H1 (cell line): ENCODE results near the gene TMUB2. TPM values are rescaled to one million over a fixed set of nuclear protein-coding genes. Genes with fewer than 3 reads are reported as not detected.

Experiments used
- CTCF ChIA-PET: fragments of 300-600 bp; sonication (Branson Sonifier 250); formaldehyde crosslinking; loops from one replicate; lab custom pipeline; 2021; ENCODE audit not compliant: partially characterized antibody; lab: Charles Lee
- POLR2A ChIA-PET: fragments of 300-600 bp; sonication (Branson Sonifier 250); formaldehyde crosslinking; loops from one replicate; lab custom pipeline; 2021; ENCODE audit warnings: inconsistent platforms; ENCODE audit not compliant: partially characterized antibody; lab: Charles Lee
- DNase-seq, 2 experiments: peaks; one replicate each; pipeline versions ENCODE4 v3.0.0 to v3.0.0-alpha.2; 2010 to 2022; ENCODE audit warnings: low spot score in 2 of 2, low read depth in 1 of 2, mixed read lengths in 1 of 2
- FAIRE-seq: peaks from 2 replicates; lab custom pipeline; 2011; peaks lifted over from hg19 to GRCh38; lab: Jason Lieb, UNC
- H2AFZ ChIP-seq: 2 replicates; pipeline ENCODE4 v1.8.1; 2012; ENCODE audit warnings: low read length, inconsistent platforms
- H2AK5ac ChIP-seq: 2 replicates; pipeline ENCODE4 v1.6.1; 2013; ENCODE audit warnings: low read depth, low read length
- H2BK120ac ChIP-seq: replicated peaks from 2 replicates; pipeline ENCODE3; 2013; ENCODE audit warnings: low read depth, low read length, inconsistent platforms
- H2BK12ac ChIP-seq: 2 replicates; pipeline ENCODE4 v1.6.1; 2013; ENCODE audit warnings: low read depth, low read length
- H2BK15ac ChIP-seq: 2 replicates; pipeline ENCODE4 v1.6.1; 2013; ENCODE audit warnings: low read length
- H2BK20ac ChIP-seq: 2 replicates; pipeline ENCODE4 v1.6.1; 2013; ENCODE audit warnings: low read length
- H2BK5ac ChIP-seq: 2 replicates; pipeline ENCODE4 v1.6.1; 2013; ENCODE audit warnings: low read depth, low read length
- H3K14ac ChIP-seq: 2 replicates; pipeline ENCODE4 v1.6.1; 2013; ENCODE audit warnings: inconsistent platforms; ENCODE audit not compliant: insufficient read length
- H3K18ac ChIP-seq: 2 replicates; pipeline ENCODE4 v1.6.1; 2013; ENCODE audit warnings: low read length; ENCODE audit errors: extremely low read depth
- H3K23ac ChIP-seq: 2 replicates; pipeline ENCODE4 v1.6.1; 2013; ENCODE audit warnings: inconsistent platforms; ENCODE audit not compliant: insufficient read length
- H3K23me2 ChIP-seq: 2 replicates; pipeline ENCODE4 v1.6.1; 2013; ENCODE audit warnings: low read depth, low read length
- H3K27ac ChIP-seq: 2 replicates; pipeline ENCODE4 v1.6.1; 2011; ENCODE audit warnings: low read depth, low read length, inconsistent platforms
- H3K27me3 ChIP-seq, 4 experiments: replicated peaks in 1 of 4; 1 replicate in 1 of 4; 2 replicates in 3 of 4; pipeline versions ENCODE4 v1.6.1 to v1.8.1; 2011 to 2013; ENCODE audit warnings: low read length in 3 of 4, mild to moderate bottlenecking in 3 of 4, inconsistent platforms in 2 of 4, mixed read lengths in 2 of 4, moderate library complexity in 1 of 4; ENCODE audit not compliant: control insufficient read depth in 3 of 4, insufficient read depth in 3 of 4; ENCODE audit errors: extremely low read depth in 1 of 4
- H3K36me3 ChIP-seq, 4 experiments: 2 replicates each; pipeline versions ENCODE4 v1.6.1 to v1.8.1; 2011 to 2013; ENCODE audit warnings: mild to moderate bottlenecking in 4 of 4, low read length in 3 of 4, moderate library complexity in 2 of 4, control low read depth in 1 of 4, inconsistent platforms in 1 of 4; ENCODE audit not compliant: insufficient read depth in 4 of 4, control insufficient read depth in 2 of 4
- H3K4ac ChIP-seq: replicated peaks from 2 replicates; pipeline ENCODE3; 2013; ENCODE audit warnings: low read length, low read depth, mixed read lengths, inconsistent platforms; ENCODE audit not compliant: insufficient read length
- H3K4me1 ChIP-seq, 4 experiments: replicated peaks in 1 of 4; 1 replicate in 1 of 4; 2 replicates in 3 of 4; pipeline versions ENCODE4 v1.6.1 to v1.8.1; 2011 to 2013; ENCODE audit warnings: low read length in 3 of 4, inconsistent platforms in 2 of 4, mixed read lengths in 1 of 4; ENCODE audit not compliant: insufficient read depth in 4 of 4, control insufficient read depth in 3 of 4
- H3K4me2 ChIP-seq, 2 experiments: 2 replicates each; pipeline versions ENCODE4 v1.6.1 to v1.8.1; 2011 to 2013; ENCODE audit warnings: low read depth in 2 of 2, low read length in 2 of 2, control low read depth in 1 of 2, inconsistent platforms in 1 of 2, mild to moderate bottlenecking in 1 of 2; ENCODE audit not compliant: insufficient read depth in 1 of 2
- H3K4me3 ChIP-seq, 4 experiments: fragments of 200-600, 300-600 bp in 1 of 4; sonication (generic), shearing (Covaris generic), sonication (Bioruptor Twin) in 1 of 4; 2 replicates each; pipeline versions ENCODE4 v1.5.1 to v1.8.1; 2011 to 2016; ENCODE audit warnings: low read length in 4 of 4, low read depth in 3 of 4, control low read depth in 2 of 4, inconsistent platforms in 2 of 4, mild to moderate bottlenecking in 2 of 4, mixed read lengths in 1 of 4, moderate library complexity in 1 of 4; ENCODE audit not compliant: insufficient read depth in 2 of 4; ENCODE audit errors: extremely low read depth in 1 of 4
- H3K56ac ChIP-seq: replicated peaks from 2 replicates; pipeline ENCODE3; 2013; ENCODE audit warnings: low read depth, mild to moderate bottlenecking, mixed read lengths, low read length, inconsistent platforms; ENCODE audit not compliant: insufficient read length
- H3K79me1 ChIP-seq: 2 replicates; pipeline ENCODE4 v1.6.1; 2013; ENCODE audit warnings: low read depth, low read length, control low read depth
- H3K79me2 ChIP-seq, 2 experiments: 2 replicates each; pipeline versions ENCODE4 v1.6.1 to v1.8.1; 2012 to 2013; ENCODE audit warnings: low read length in 2 of 2, mild to moderate bottlenecking in 2 of 2, inconsistent platforms in 1 of 2; ENCODE audit not compliant: insufficient read depth in 2 of 2, control insufficient read depth in 1 of 2
- H3K9ac ChIP-seq, 4 experiments: replicated peaks in 1 of 4; 1 replicate in 1 of 4; 2 replicates in 3 of 4; pipeline versions ENCODE4 v1.6.1 to v1.8.1; 2011 to 2013; ENCODE audit warnings: low read depth in 3 of 4, low read length in 3 of 4, control low read depth in 2 of 4, mild to moderate bottlenecking in 2 of 4, moderate library complexity in 2 of 4, inconsistent platforms in 1 of 4; ENCODE audit errors: extremely low read depth in 1 of 4
- H3K9me3 ChIP-seq, 2 experiments: 2 replicates each; pipeline versions ENCODE4 v1.6.1 to v1.8.1; 2012 to 2013; ENCODE audit warnings: mild to moderate bottlenecking in 2 of 2, moderate library complexity in 2 of 2, control low read depth in 1 of 2, inconsistent platforms in 1 of 2, low read depth in 1 of 2, low read length in 1 of 2, mixed read lengths in 1 of 2; ENCODE audit not compliant: insufficient read depth in 2 of 2
- H4K20me1 ChIP-seq, 2 experiments: replicated peaks in 1 of 2; 2 replicates each; pipeline versions ENCODE3 to v1.8.1; 2011 to 2013; ENCODE audit warnings: inconsistent platforms in 2 of 2, low read length in 2 of 2, mild to moderate bottlenecking in 1 of 2; ENCODE audit not compliant: insufficient read depth in 2 of 2, control insufficient read depth in 1 of 2
- H4K5ac ChIP-seq: 2 replicates; pipeline ENCODE4 v1.6.1; 2013; ENCODE audit warnings: low read length, low read depth, mixed read lengths, inconsistent platforms; ENCODE audit not compliant: insufficient read length
- H4K8ac ChIP-seq: 2 replicates; pipeline ENCODE4 v1.8.0; 2013; ENCODE audit warnings: mild to moderate bottlenecking, moderate library complexity, low read length, inconsistent platforms; ENCODE audit not compliant: insufficient read depth; ENCODE audit errors: extremely low read depth
- H4K91ac ChIP-seq: replicated peaks from 2 replicates; pipeline ENCODE3; 2013; ENCODE audit warnings: low read length, mixed read lengths, inconsistent platforms; ENCODE audit not compliant: insufficient read length
- ATF2 ChIP-seq: IDR thresholded peaks from 2 replicates; pipeline ENCODE4 v1.6.1; 2012; ENCODE audit warnings: low read length, inconsistent platforms
- CEBPB ChIP-seq: IDR thresholded peaks from 2 replicates; pipeline ENCODE4 v1.6.1; 2012; ENCODE audit warnings: low read depth, low read length
- CTBP2 ChIP-seq: IDR thresholded peaks from 2 replicates; pipeline ENCODE4 v1.7.0; 2011; ENCODE audit warnings: borderline replicate concordance, mild to moderate bottlenecking, moderate library complexity, mixed read lengths, low read length; ENCODE audit not compliant: insufficient read depth, insufficient read length
- EP300 ChIP-seq, 2 experiments: IDR thresholded peaks; 1 replicate in 1 of 2; 2 replicates in 1 of 2; pipeline ENCODE4 v1.6.1; 2011 to 2012; ENCODE audit warnings: low read depth in 2 of 2, low read length in 2 of 2, mild to moderate bottlenecking in 2 of 2, borderline replicate concordance in 1 of 2, inconsistent platforms in 1 of 2, moderate library complexity in 1 of 2
- GABPA ChIP-seq: IDR thresholded peaks from 2 replicates; pipeline ENCODE4 v1.6.1; 2011; ENCODE audit warnings: mild to moderate bottlenecking, low read length, moderate library complexity, borderline replicate concordance; ENCODE audit not compliant: insufficient read depth
- RBBP5 ChIP-seq: IDR thresholded peaks from 2 replicates; pipeline ENCODE4 v1.7.1; 2012; ENCODE audit warnings: low read depth, mild to moderate bottlenecking, inconsistent platforms, low read length, moderate library complexity, borderline replicate concordance
- TAF7 ChIP-seq: optimal IDR thresholded peaks from 2 replicates; pipeline ENCODE3; 2011; ENCODE audit warnings: low read depth, mild to moderate bottlenecking, inconsistent platforms, low read length, moderate library complexity, borderline replicate concordance
- TCF12 ChIP-seq: IDR thresholded peaks from 2 replicates; pipeline ENCODE4 v1.6.1; 2011; ENCODE audit warnings: low read depth, mild to moderate bottlenecking, low read length
- YY1 ChIP-seq: IDR thresholded peaks from 2 replicates; pipeline ENCODE4 v1.6.1; 2011; ENCODE audit warnings: low read depth, mild to moderate bottlenecking, low read length
- WGBS, 2 experiments: shearing (Covaris generic) in 1 of 2; methylation state at CpG; one replicate each; pipeline versions ENCODE4 v1.1.6 to v1.1.7; 2013 to 2015; ENCODE audit warnings: low lambda C conversion rate in 2 of 2, mixed read lengths in 2 of 2, inconsistent platforms in 1 of 2, low coverage in 1 of 2, missing lambda C conversion rate in 1 of 2; ENCODE audit not compliant: insufficient replicate concordance in 2 of 2, insufficient coverage in 1 of 2, insufficient read length in 1 of 2; ENCODE audit errors: extremely low coverage in 1 of 2, missing lambda C conversion rate in 1 of 2; 5-methylcytosine and 5-hydroxymethylcytosine counted together
- polyA plus RNA-seq, 7 experiments: library from polyadenylated mRNA; depleted of rRNA in 3 of 7; stranded (reverse) in 5 of 7; unstranded in 2 of 7; fragments of >200 nt in 5 of 7; fragments of 200-250 nt in 2 of 7; gene quantifications; 1 replicate in 5 of 7; 2 replicates in 1 of 7; 4 replicates in 1 of 7; pipeline versions ENCODE4 v1.2.1 to v1.2.3, GENCODE V29; 2011 to 2013; ENCODE audit warnings: missing spikeins in 2 of 7, mixed read lengths in 2 of 7
- total RNA-seq: library from RNA; stranded (reverse); fragmentation: NEBNext Ultra II Directional; extraction: Animal tissue kit (Norgen Biotek cat#: 25700); gene quantifications from 2 replicates; pipeline ENCODE4 v1.2.1, GENCODE V29; 2021

The TMUB2 gene
- total and polyA plus RNA-seq, 2 of the 8 experiments (the other 6 are each of a cell fraction or from before 2014, with no cell fraction given), result 18.5 to 30.5 TPM

GRCh38 chr17:44222112-44222869 is 35.5 kb downstream of the TMUB2 start:
- WGBS, 2 experiments, result 4% methylated on average over 36 of the region's 36 CpGs; no CpG with 5 or more reads in 1 of the 2 experiments
- no peak for TF ChIP-seq ATF2
- TF ChIP-seq EP300 (IDR thresholded peaks at IDR 0.05; ENCODE audit: borderline replicate concordance in 1 of 2, low read depth in 2 of 2, low read length in 2 of 2), result 0 out of 3 replicates have a peak, but pooled peaks of 1 of the 2 experiments have one; percentile 5
- TF ChIP-seq TAF7, result no peak
- TF ChIP-seq YY1, result no peak
- no peak for TF ChIP-seq CEBPB
- TF ChIP-seq GABPA, result no peak
- TF ChIP-seq TCF12, result no peak
- peak; percentile 42 for TF ChIP-seq CTBP2
- TF ChIP-seq RBBP5, result no peak

More at GRCh38 chr17:44222112-44222869, 35.5 kb downstream of the TMUB2 start:
- Histone ChIP-seq H4K91ac (no peak overlapping the region), H3K79me1 (no peaks in the 10 kb centered on the region; the same call in 1 of the 2 replicates), H3K4me1 (peaks cover under 1 to 17% (median 4%) of the 10 kb centered on the region in 4 experiments; a peak in 6 of 7 replicates), H3K18ac (peak overlapping the region; percentile 32), H3K23me2 (peaks cover 21% of the 10 kb centered on the region), H3K27ac (no peak overlapping the region), H2BK20ac (no peak overlapping the region), H3K4ac (no peak overlapping the region), H3K9ac (peak overlapping the region in 3 of 4 experiments; percentile 5 to 29 (median 10); a peak in 3 of 7 replicates), H3K36me3 (no peaks in the 10 kb centered on the region), H2BK5ac (no peak overlapping the region; the same call in 1 of the 2 replicates), H3K4me2 (peak overlapping the region; percentile 84 to 97), H2BK120ac (no peak overlapping the region), H4K8ac (no peak overlapping the region), H3K27me3 (no peaks in the 10 kb centered on the region), H3K14ac (no peak overlapping the region), H3K9me3 (no peaks in the 10 kb centered on the region), H2BK12ac (no peak overlapping the region), H3K79me2 (peaks cover 6 to 9% of the 10 kb centered on the region in 2 experiments), H3K4me3 (peak overlapping the region; percentile 55 to 100 (median 82)), H2BK15ac (no peak overlapping the region), H2AFZ (no peak overlapping the region), H3K23ac (no peak overlapping the region), H4K20me1 (no peaks in the 10 kb centered on the region), H2AK5ac (no peak overlapping the region), H4K5ac (no peak overlapping the region), H3K56ac (no peak overlapping the region)
- CTCF ChIA-PET, result interaction anchor here (0.6 to 3.3 kb wide), 21 partner anchors 10 to 285 kb away, joined by 3 to 26 read pairs (median 4); partner anchors contain the start of genes GRN and SLC25A39
- POLR2A ChIA-PET, result interaction anchor here (0.7 to 4.9 kb wide), 24 partner anchors 9 to 144 kb away, joined by 3 to 58 read pairs (median 4); partner anchors contain the start of genes ASB16, GRN, RUNDC3A and SLC25A39
- FAIRE-seq (no peak), DNase-seq (peak in 1 of 2 experiments; percentile 75)
